ENCODE measurements around the gene TMEM63B.

DNA sequence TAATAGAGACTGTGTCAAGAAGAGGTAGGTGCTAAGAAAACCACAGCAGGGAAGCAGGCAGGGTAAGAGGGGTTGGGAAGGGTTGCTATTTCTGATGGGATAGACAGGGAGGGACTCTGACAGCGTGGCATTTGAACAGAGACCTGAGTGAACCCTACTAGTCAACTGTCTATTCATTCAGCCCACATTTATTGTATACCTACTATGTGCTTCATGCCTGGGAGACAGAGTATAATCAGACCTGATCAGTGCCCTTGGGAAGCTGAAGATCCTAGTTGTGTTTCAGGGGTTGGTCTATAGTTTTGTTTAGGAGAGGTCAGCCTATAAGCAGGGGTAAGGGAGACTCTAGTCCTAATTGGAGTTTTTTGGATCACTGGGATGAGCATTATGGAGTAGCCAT lies 16.4 kb downstream of the TMEM63B start:
- no peak for TF ChIP-seq POLR2A (IDR thresholded peaks at IDR 0.05; ENCODE audit: low read depth, low read length)
- TF ChIP-seq POLR2AphosphoS5 (IDR thresholded peaks at IDR 0.05; ENCODE audit: low read depth, low read length) = no peak

Data from GM12892 (cell line).